Glutamatergic neuron (in vitro differentiated cells): ENCODE data around the gene MIB2. TPM values are rescaled to one million over a fixed set of nuclear protein-coding genes. Genes with fewer than 3 reads are reported as not detected.
"Not testable (repeated sequence)": the region's sequence is repeated elsewhere in the genome, so short reads cannot be mapped to it uniquely, and the experiment has no call there.

Experiments used
- DNase-seq: peaks from one replicate; pipeline ENCODE4 v3.0.0; 2022
- H3K27ac Mint-ChIP-seq: one replicate; pipeline ENCODE4 v1.8.0; 2020; ENCODE audit warnings: mild to moderate bottlenecking, mixed read lengths, inconsistent platforms; ENCODE audit not compliant: unreplicated experiment
- H3K27me3 Mint-ChIP-seq: one replicate; pipeline ENCODE4 v1.8.0; 2020; ENCODE audit warnings: mild to moderate bottlenecking, moderate library complexity, mixed read lengths, inconsistent platforms; ENCODE audit not compliant: unreplicated experiment
- H3K36me3 Mint-ChIP-seq: one replicate; pipeline ENCODE4 v1.8.0; 2020; ENCODE audit warnings: mild to moderate bottlenecking, mixed read lengths, inconsistent platforms; ENCODE audit not compliant: unreplicated experiment
- H3K4me1 Mint-ChIP-seq: one replicate; pipeline ENCODE4 v1.8.0; 2020; ENCODE audit warnings: mild to moderate bottlenecking, low read depth, mixed read lengths, inconsistent platforms; ENCODE audit not compliant: unreplicated experiment
- H3K4me3 Mint-ChIP-seq: one replicate; pipeline ENCODE4 v1.8.0; 2020; ENCODE audit warnings: mild to moderate bottlenecking, mixed read lengths, inconsistent platforms; ENCODE audit not compliant: unreplicated experiment
- H3K9me3 Mint-ChIP-seq: one replicate; pipeline ENCODE4 v1.8.0; 2020; ENCODE audit warnings: mild to moderate bottlenecking, moderate library complexity, mixed read lengths, inconsistent platforms; ENCODE audit not compliant: unreplicated experiment
- CTCF ChIP-seq: fragments of 200-600 bp; sonication (generic); IDR thresholded peaks from one replicate; pipeline ENCODE4 v1.5.0; 2021; ENCODE audit not compliant: partially characterized antibody, unreplicated experiment
- total RNA-seq: library from RNA; stranded (reverse); fragmentation: NEBNext Ultra II Directional; extraction: Animal tissue kit (Norgen Biotek cat#: 25700); gene quantifications from one replicate; pipeline ENCODE4 v1.2.1, GENCODE V29; 2021; ENCODE audit not compliant: unreplicated experiment

Gene MIB2
- total RNA-seq, 1 donor from 2014 or later, result 77.7 TPM

GRCh38 chr1:1671365-1672119, 56.2 kb downstream of the MIB2 start:
- no peak overlapping the region for H3K4me3 Mint-ChIP-seq

GRCh38 chr1:1672181-1672965, 57.1 kb downstream of the MIB2 start:
- no peaks in the 10 kb centered on the region for H3K4me1 Mint-ChIP-seq
- peaks cover 2% of the 10 kb centered on the region for H3K36me3 Mint-ChIP-seq
- H3K4me3 Mint-ChIP-seq, result no peak overlapping the region
- H3K27me3 Mint-ChIP-seq, result no peaks in the 10 kb centered on the region
- no peak for TF ChIP-seq CTCF
- DNase-seq, result no peak
- H3K27ac Mint-ChIP-seq, result no peak overlapping the region
- no peaks in the 10 kb centered on the region for H3K9me3 Mint-ChIP-seq

More at GRCh38 chr1:1671365-1672119, 56.2 kb downstream of the MIB2 start:
- no peak for DNase-seq
- H3K36me3 Mint-ChIP-seq, result peaks cover 3% of the 10 kb centered on the region
- H3K9me3 Mint-ChIP-seq, result no peaks in the 10 kb centered on the region
- H3K4me1 Mint-ChIP-seq, result no peaks in the 10 kb centered on the region
- H3K27ac Mint-ChIP-seq, result peak overlapping the region; percentile 72
- no peaks in the 10 kb centered on the region for H3K27me3 Mint-ChIP-seq
- TF ChIP-seq CTCF, result no peak

- H3K27ac Mint-ChIP-seq, DNase-seq, H3K27me3 Mint-ChIP-seq, H3K9me3 Mint-ChIP-seq, H3K4me3 Mint-ChIP-seq, H3K36me3 Mint-ChIP-seq: not testable (repeated sequence)
- peaks cover 18% of the 10 kb centered on the region for H3K4me1 Mint-ChIP-seq
Observed at GRCh38 chr1:1674806-1675205, 59.5 kb downstream of the MIB2 start.

- H3K9me3 Mint-ChIP-seq, H3K27me3 Mint-ChIP-seq, H3K27ac Mint-ChIP-seq, H3K4me3 Mint-ChIP-seq, DNase-seq, H3K36me3 Mint-ChIP-seq: not testable (repeated sequence)
- H3K4me1 Mint-ChIP-seq, result peaks cover 18% of the 10 kb centered on the region
Observed at GRCh38 chr1:1675218-1675617, 59.9 kb downstream of the MIB2 start.

- not testable (repeated sequence) for H3K36me3 Mint-ChIP-seq, DNase-seq, H3K4me3 Mint-ChIP-seq, H3K27me3 Mint-ChIP-seq, H3K9me3 Mint-ChIP-seq, H3K27ac Mint-ChIP-seq
- H3K4me1 Mint-ChIP-seq, result peaks cover 18% of the 10 kb centered on the region
Observed at GRCh38 chr1:1676087-1676486, 60.8 kb downstream of the MIB2 start.

GRCh38 chr1:1677718-1678580, 62.6 kb downstream of the MIB2 start:
- Mint-ChIP-seq H3K9me3 (peaks cover 9% of the 10 kb centered on the region), H3K27me3 (peaks cover 6% of the 10 kb centered on the region), H3K4me1 (peaks cover 20% of the 10 kb centered on the region), H3K27ac (peak overlapping the region; percentile 91), H3K4me3 (peak overlapping the region; percentile 55), H3K36me3 (no peaks in the 10 kb centered on the region)
- no peak for TF ChIP-seq CTCF
- DNase-seq, result peak; percentile 49
